ENCODE measurements around the gene CLBA1. TPM values are rescaled to one million over a fixed set of nuclear protein-coding genes. Genes with fewer than 3 reads are reported as not detected.
A peak's percentile ranks its signal among the peaks of the same experiment; 100 is the strongest.

Gene CLBA1
- total RNA-seq, 1 donor from 2014 or later = 8.4 TPM

DNA sequence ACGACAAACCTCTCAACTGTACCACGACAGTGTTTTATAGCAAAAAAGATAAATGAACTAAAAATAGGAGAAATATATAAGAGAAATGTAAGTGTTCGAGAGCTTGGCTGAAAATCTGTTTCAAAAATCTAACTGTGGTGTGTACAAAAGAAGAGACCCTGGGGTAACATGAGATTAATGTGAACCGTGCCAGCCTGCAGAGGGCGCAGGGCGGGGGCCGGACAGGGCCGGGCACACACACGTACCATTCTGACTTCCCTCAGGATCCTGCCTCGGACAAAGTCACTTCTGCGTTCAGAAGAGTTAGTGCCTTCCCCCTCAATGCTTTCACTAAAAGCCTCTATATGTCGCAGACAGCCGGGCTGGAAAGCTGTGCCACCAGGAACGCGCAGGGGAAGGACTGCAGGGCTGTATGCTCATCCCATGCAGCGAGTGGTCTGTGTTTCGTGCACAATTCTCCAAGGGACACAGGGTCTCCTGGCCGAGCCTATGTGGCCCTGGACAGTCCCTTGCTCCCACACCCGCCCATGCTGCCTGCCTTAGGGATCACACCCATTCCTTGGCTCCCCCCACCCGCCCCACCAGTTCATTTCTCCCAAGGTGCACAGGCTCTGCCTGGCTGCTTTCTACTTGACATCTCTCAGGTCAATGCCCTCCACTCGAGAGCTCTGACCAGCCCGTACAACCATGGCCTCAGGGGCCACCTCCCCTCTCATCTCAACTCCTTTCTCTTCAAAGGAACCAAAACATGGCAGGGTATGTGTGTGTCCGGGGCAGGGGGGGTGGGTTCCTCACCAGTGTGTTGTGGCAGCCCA, 26.8 kb downstream of the CLBA1 start:
- TF ChIP-seq, protein P1, sequence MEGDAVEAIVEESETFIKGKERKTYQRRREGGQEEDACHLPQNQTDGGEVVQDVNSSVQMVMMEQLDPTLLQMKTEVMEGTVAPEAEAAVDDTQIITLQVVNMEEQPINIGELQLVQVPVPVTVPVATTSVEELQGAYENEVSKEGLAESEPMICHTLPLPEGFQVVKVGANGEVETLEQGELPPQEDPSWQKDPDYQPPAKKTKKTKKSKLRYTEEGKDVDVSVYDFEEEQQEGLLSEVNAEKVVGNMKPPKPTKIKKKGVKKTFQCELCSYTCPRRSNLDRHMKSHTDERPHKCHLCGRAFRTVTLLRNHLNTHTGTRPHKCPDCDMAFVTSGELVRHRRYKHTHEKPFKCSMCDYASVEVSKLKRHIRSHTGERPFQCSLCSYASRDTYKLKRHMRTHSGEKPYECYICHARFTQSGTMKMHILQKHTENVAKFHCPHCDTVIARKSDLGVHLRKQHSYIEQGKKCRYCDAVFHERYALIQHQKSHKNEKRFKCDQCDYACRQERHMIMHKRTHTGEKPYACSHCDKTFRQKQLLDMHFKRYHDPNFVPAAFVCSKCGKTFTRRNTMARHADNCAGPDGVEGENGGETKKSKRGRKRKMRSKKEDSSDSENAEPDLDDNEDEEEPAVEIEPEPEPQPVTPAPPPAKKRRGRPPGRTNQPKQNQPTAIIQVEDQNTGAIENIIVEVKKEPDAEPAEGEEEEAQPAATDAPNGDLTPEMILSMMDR (IDR thresholded peaks at IDR 0.05; ENCODE audit: insufficient read depth, low read length, severe bottlenecking) = peak; percentile 71
- H3K27me3 ChIP-seq (ENCODE audit: control insufficient read depth, insufficient read depth, low read length) = no peaks in the 10 kb centered on the region
- FAIRE-seq (peak; percentile 68), DNase-seq (ENCODE audit: low read depth) (peak; percentile 30)
- no peak overlapping the region for H3K4me3 ChIP-seq (ENCODE audit: low read depth, low read length)
- H3K36me3 ChIP-seq (ENCODE audit: control insufficient read depth, insufficient read depth, low read length) = peaks cover 16% of the 10 kb centered on the region

DNA sequence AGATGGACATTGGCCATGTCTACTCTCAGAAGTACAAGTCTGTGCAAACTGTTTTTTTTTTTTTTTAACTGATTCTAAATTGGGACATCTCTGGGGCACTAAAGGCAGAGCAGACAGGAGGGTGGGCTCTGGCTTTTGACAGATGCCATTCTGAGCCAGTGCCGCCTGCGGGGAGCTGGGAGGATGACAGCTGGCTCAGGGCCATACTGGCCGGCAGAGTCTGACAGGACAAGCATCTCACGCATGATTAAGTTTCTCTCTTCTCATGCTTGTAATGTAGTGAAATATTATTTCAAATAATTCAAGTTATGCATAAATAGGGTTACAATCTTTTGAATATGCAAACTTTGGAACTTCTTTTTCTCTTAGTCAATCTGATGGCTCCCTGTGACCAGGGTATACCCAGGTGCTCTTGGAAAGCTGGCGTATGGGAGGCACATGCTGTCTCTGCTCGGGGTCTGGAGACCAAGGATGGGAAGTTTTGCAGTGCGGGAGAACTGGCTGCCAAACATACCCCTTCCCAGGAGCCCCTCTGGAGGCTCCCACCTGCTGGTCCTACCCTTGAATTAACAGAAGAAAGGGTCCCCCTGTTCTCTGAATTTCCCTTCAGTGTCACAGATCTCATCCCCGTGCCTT, 27.7 kb downstream of the CLBA1 start:
- Histone ChIP-seq H3K4me3 (ENCODE audit: low read depth, low read length) (no peak overlapping the region), H3K27me3 (ENCODE audit: control insufficient read depth, insufficient read depth, low read length) (no peaks in the 10 kb centered on the region), H3K36me3 (ENCODE audit: control insufficient read depth, insufficient read depth, low read length) (peaks cover 15% of the 10 kb centered on the region)
- FAIRE-seq (no peak), DNase-seq (ENCODE audit: low read depth) (peak; percentile 17)
- TF ChIP-seq, protein P1 (IDR thresholded peaks at IDR 0.05; ENCODE audit: insufficient read depth, low read length, severe bottlenecking) = peak; percentile 21

DNA sequence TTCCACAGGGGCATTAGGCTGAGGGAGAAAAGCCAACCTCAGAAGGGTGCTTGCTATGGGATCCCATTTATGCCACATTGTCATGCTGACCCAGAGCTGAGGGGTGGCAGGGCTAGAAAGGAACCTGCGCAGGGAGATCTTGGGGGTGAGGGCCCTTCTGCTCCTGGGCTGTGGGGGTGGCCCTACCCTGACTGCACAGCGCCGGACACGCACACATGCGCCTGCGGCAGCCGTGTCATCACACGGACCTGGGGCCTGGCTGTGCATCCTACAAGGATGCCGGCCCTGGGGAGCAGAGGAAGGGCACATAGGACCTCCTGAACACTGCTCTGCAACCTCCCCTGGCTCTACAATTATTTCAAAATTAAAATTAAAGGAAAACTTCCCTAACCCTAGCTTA, 28.4 kb downstream of the CLBA1 start:
- no peak for DNase-seq (ENCODE audit: low read depth)
- TF ChIP-seq, protein P1 (IDR thresholded peaks at IDR 0.05; ENCODE audit: insufficient read depth, low read length, severe bottlenecking) = no peak
- Histone ChIP-seq H3K27me3 (ENCODE audit: control insufficient read depth, insufficient read depth, low read length) (no peaks in the 10 kb centered on the region), H3K36me3 (ENCODE audit: control insufficient read depth, insufficient read depth, low read length) (peaks cover 15% of the 10 kb centered on the region), H3K4me3 (ENCODE audit: low read depth, low read length) (no peak overlapping the region)
- no peak for FAIRE-seq

- no peak for FAIRE-seq
- H3K4me3 ChIP-seq (ENCODE audit: low read depth, low read length) = no peak overlapping the region
- H3K27me3 ChIP-seq (ENCODE audit: control insufficient read depth, insufficient read depth, low read length) = no peaks in the 10 kb centered on the region
- TF ChIP-seq, protein P1 (IDR thresholded peaks at IDR 0.05; ENCODE audit: insufficient read depth, low read length, severe bottlenecking) = no peak
- DNase-seq (ENCODE audit: low read depth) = no peak
- H3K36me3 ChIP-seq (ENCODE audit: control insufficient read depth, insufficient read depth, low read length) = peaks cover 13% of the 10 kb centered on the region
Measured at GRCh38 chr14:105014631-105015030, 29.0 kb downstream of the CLBA1 start.

- TF ChIP-seq, protein P1 (IDR thresholded peaks at IDR 0.05; ENCODE audit: insufficient read depth, low read length, severe bottlenecking) = no peak
- no peaks in the 10 kb centered on the region for H3K27me3 ChIP-seq (ENCODE audit: control insufficient read depth, insufficient read depth, low read length)
- DNase-seq (ENCODE audit: low read depth) (no peak), FAIRE-seq (no peak)
- H3K4me3 ChIP-seq (ENCODE audit: low read depth, low read length) = no peak overlapping the region
- peaks cover 9% of the 10 kb centered on the region for H3K36me3 ChIP-seq (ENCODE audit: control insufficient read depth, insufficient read depth, low read length)
Measured at GRCh38 chr14:105015242-105015641, 29.7 kb downstream of the CLBA1 start.
